Measurements from ENCODE around the gene DIPK2A.

The DIPK2A gene

GRCh38 chr3:143971359-143972154 is at the start of gene DIPK2A:
Gene DIPK2A (plus strand): TSS chr3:143971823. CDS start chr3:143972333, 510 bp downstream.
- peak; percentile 97 for DNase-seq (ENCODE audit: low spot score)
- no peak for TF ChIP-seq CTCF (IDR thresholded peaks at IDR 0.05)

GRCh38 chr3:143924522-143925285 is 46.9 kb upstream of the DIPK2A start:
- DNase-seq (ENCODE audit: low spot score): no peak
- Histone ChIP-seq H3K27ac (no peak overlapping the region), H3K4me3 (no peak overlapping the region)
- no peak for TF ChIP-seq CTCF (IDR thresholded peaks at IDR 0.05)

More at GRCh38 chr3:143971359-143972154, at the start of gene DIPK2A:
- H3K4me3 ChIP-seq: peak within 1 kb of the TSS; percentile 93
- peak within 1 kb of the TSS; percentile 93 to 99 for H3K27ac ChIP-seq

GRCh38 chr3:143928056-143928455 is 43.6 kb upstream of the DIPK2A start:
- TF ChIP-seq CTCF (IDR thresholded peaks at IDR 0.05): no peak
- H3K27ac ChIP-seq: no peak overlapping the region
- H3K4me3 ChIP-seq: no peak overlapping the region
- DNase-seq (ENCODE audit: low spot score): no peak

- H3K4me3 ChIP-seq: no peak overlapping the region
- no peak for TF ChIP-seq CTCF (IDR thresholded peaks at IDR 0.05)
- DNase-seq (ENCODE audit: low spot score): no peak
- H3K27ac ChIP-seq: no peak overlapping the region
These were observed 42.9 kb upstream of the DIPK2A start for GRCh38 chr3:143928541-143929255.

GRCh38 chr3:143934791-143935190 is 36.8 kb upstream of the DIPK2A start:
- H3K4me3 ChIP-seq: no peak overlapping the region
- H3K27ac ChIP-seq: no peak overlapping the region
- DNase-seq (ENCODE audit: low spot score): no peak
- TF ChIP-seq CTCF (IDR thresholded peaks at IDR 0.05): no peak

- Histone ChIP-seq H3K27ac (no peak overlapping the region), H3K4me3 (no peak overlapping the region)
- TF ChIP-seq CTCF (IDR thresholded peaks at IDR 0.05): no peak
- DNase-seq (ENCODE audit: low spot score): no peak
These were observed 35.9 kb upstream of the DIPK2A start for GRCh38 chr3:143935678-143936077.
